H1 (cell line): Measurements from ENCODE around the gene PIP5K1C. TPM values are rescaled to one million over a fixed set of nuclear protein-coding genes. Genes with fewer than 3 reads are reported as not detected.

Source experiments
- CTCF ChIA-PET: fragments of 300-600 bp; sonication (Branson Sonifier 250); formaldehyde crosslinking; loops from one replicate; lab custom pipeline; 2021; ENCODE audit not compliant: partially characterized antibody; lab: Charles Lee
- POLR2A ChIA-PET: fragments of 300-600 bp; sonication (Branson Sonifier 250); formaldehyde crosslinking; loops from one replicate; lab custom pipeline; 2021; ENCODE audit warnings: inconsistent platforms; ENCODE audit not compliant: partially characterized antibody; lab: Charles Lee
- DNase-seq, 2 experiments: peaks; one replicate each; pipeline versions ENCODE4 v3.0.0 to v3.0.0-alpha.2; 2010 to 2022; ENCODE audit warnings: low spot score in 2 of 2, low read depth in 1 of 2, mixed read lengths in 1 of 2
- FAIRE-seq: peaks from 2 replicates; lab custom pipeline; 2011; peaks lifted over from hg19 to GRCh38; lab: Jason Lieb, UNC
- H2AFZ ChIP-seq: 2 replicates; pipeline ENCODE4 v1.8.1; 2012; ENCODE audit warnings: low read length, inconsistent platforms
- H2AK5ac ChIP-seq: 2 replicates; pipeline ENCODE4 v1.6.1; 2013; ENCODE audit warnings: low read depth, low read length
- H2BK120ac ChIP-seq: replicated peaks from 2 replicates; pipeline ENCODE3; 2013; ENCODE audit warnings: low read depth, low read length, inconsistent platforms
- H2BK12ac ChIP-seq: 2 replicates; pipeline ENCODE4 v1.6.1; 2013; ENCODE audit warnings: low read depth, low read length
- H2BK15ac ChIP-seq: 2 replicates; pipeline ENCODE4 v1.6.1; 2013; ENCODE audit warnings: low read length
- H2BK20ac ChIP-seq: 2 replicates; pipeline ENCODE4 v1.6.1; 2013; ENCODE audit warnings: low read length
- H2BK5ac ChIP-seq: 2 replicates; pipeline ENCODE4 v1.6.1; 2013; ENCODE audit warnings: low read depth, low read length
- H3K14ac ChIP-seq: 2 replicates; pipeline ENCODE4 v1.6.1; 2013; ENCODE audit warnings: inconsistent platforms; ENCODE audit not compliant: insufficient read length
- H3K18ac ChIP-seq: 2 replicates; pipeline ENCODE4 v1.6.1; 2013; ENCODE audit warnings: low read length; ENCODE audit errors: extremely low read depth
- H3K23ac ChIP-seq: 2 replicates; pipeline ENCODE4 v1.6.1; 2013; ENCODE audit warnings: inconsistent platforms; ENCODE audit not compliant: insufficient read length
- H3K23me2 ChIP-seq: 2 replicates; pipeline ENCODE4 v1.6.1; 2013; ENCODE audit warnings: low read depth, low read length
- H3K27ac ChIP-seq: 2 replicates; pipeline ENCODE4 v1.6.1; 2011; ENCODE audit warnings: low read depth, low read length, inconsistent platforms
- H3K27me3 ChIP-seq, 4 experiments: replicated peaks in 1 of 4; 1 replicate in 1 of 4; 2 replicates in 3 of 4; pipeline versions ENCODE4 v1.6.1 to v1.8.1; 2011 to 2013; ENCODE audit warnings: low read length in 3 of 4, mild to moderate bottlenecking in 3 of 4, inconsistent platforms in 2 of 4, mixed read lengths in 2 of 4, moderate library complexity in 1 of 4; ENCODE audit not compliant: control insufficient read depth in 3 of 4, insufficient read depth in 3 of 4; ENCODE audit errors: extremely low read depth in 1 of 4
- H3K36me3 ChIP-seq, 4 experiments: 2 replicates each; pipeline versions ENCODE4 v1.6.1 to v1.8.1; 2011 to 2013; ENCODE audit warnings: mild to moderate bottlenecking in 4 of 4, low read length in 3 of 4, moderate library complexity in 2 of 4, control low read depth in 1 of 4, inconsistent platforms in 1 of 4; ENCODE audit not compliant: insufficient read depth in 4 of 4, control insufficient read depth in 2 of 4
- H3K4ac ChIP-seq: replicated peaks from 2 replicates; pipeline ENCODE3; 2013; ENCODE audit warnings: low read length, low read depth, mixed read lengths, inconsistent platforms; ENCODE audit not compliant: insufficient read length
- H3K4me1 ChIP-seq, 4 experiments: replicated peaks in 1 of 4; 1 replicate in 1 of 4; 2 replicates in 3 of 4; pipeline versions ENCODE4 v1.6.1 to v1.8.1; 2011 to 2013; ENCODE audit warnings: low read length in 3 of 4, inconsistent platforms in 2 of 4, mixed read lengths in 1 of 4; ENCODE audit not compliant: insufficient read depth in 4 of 4, control insufficient read depth in 3 of 4
- H3K4me2 ChIP-seq, 2 experiments: 2 replicates each; pipeline versions ENCODE4 v1.6.1 to v1.8.1; 2011 to 2013; ENCODE audit warnings: low read depth in 2 of 2, low read length in 2 of 2, control low read depth in 1 of 2, inconsistent platforms in 1 of 2, mild to moderate bottlenecking in 1 of 2; ENCODE audit not compliant: insufficient read depth in 1 of 2
- H3K4me3 ChIP-seq, 4 experiments: fragments of 200-600, 300-600 bp in 1 of 4; sonication (generic), shearing (Covaris generic), sonication (Bioruptor Twin) in 1 of 4; 2 replicates each; pipeline versions ENCODE4 v1.5.1 to v1.8.1; 2011 to 2016; ENCODE audit warnings: low read length in 4 of 4, low read depth in 3 of 4, control low read depth in 2 of 4, inconsistent platforms in 2 of 4, mild to moderate bottlenecking in 2 of 4, mixed read lengths in 1 of 4, moderate library complexity in 1 of 4; ENCODE audit not compliant: insufficient read depth in 2 of 4; ENCODE audit errors: extremely low read depth in 1 of 4
- H3K56ac ChIP-seq: replicated peaks from 2 replicates; pipeline ENCODE3; 2013; ENCODE audit warnings: low read depth, mild to moderate bottlenecking, mixed read lengths, low read length, inconsistent platforms; ENCODE audit not compliant: insufficient read length
- H3K79me1 ChIP-seq: 2 replicates; pipeline ENCODE4 v1.6.1; 2013; ENCODE audit warnings: low read depth, low read length, control low read depth
- H3K79me2 ChIP-seq, 2 experiments: 2 replicates each; pipeline versions ENCODE4 v1.6.1 to v1.8.1; 2012 to 2013; ENCODE audit warnings: low read length in 2 of 2, mild to moderate bottlenecking in 2 of 2, inconsistent platforms in 1 of 2; ENCODE audit not compliant: insufficient read depth in 2 of 2, control insufficient read depth in 1 of 2
- H3K9ac ChIP-seq, 4 experiments: replicated peaks in 1 of 4; 1 replicate in 1 of 4; 2 replicates in 3 of 4; pipeline versions ENCODE4 v1.6.1 to v1.8.1; 2011 to 2013; ENCODE audit warnings: low read depth in 3 of 4, low read length in 3 of 4, control low read depth in 2 of 4, mild to moderate bottlenecking in 2 of 4, moderate library complexity in 2 of 4, inconsistent platforms in 1 of 4; ENCODE audit errors: extremely low read depth in 1 of 4
- H3K9me3 ChIP-seq, 2 experiments: 2 replicates each; pipeline versions ENCODE4 v1.6.1 to v1.8.1; 2012 to 2013; ENCODE audit warnings: mild to moderate bottlenecking in 2 of 2, moderate library complexity in 2 of 2, control low read depth in 1 of 2, inconsistent platforms in 1 of 2, low read depth in 1 of 2, low read length in 1 of 2, mixed read lengths in 1 of 2; ENCODE audit not compliant: insufficient read depth in 2 of 2
- H4K20me1 ChIP-seq, 2 experiments: replicated peaks in 1 of 2; 2 replicates each; pipeline versions ENCODE3 to v1.8.1; 2011 to 2013; ENCODE audit warnings: inconsistent platforms in 2 of 2, low read length in 2 of 2, mild to moderate bottlenecking in 1 of 2; ENCODE audit not compliant: insufficient read depth in 2 of 2, control insufficient read depth in 1 of 2
- H4K5ac ChIP-seq: 2 replicates; pipeline ENCODE4 v1.6.1; 2013; ENCODE audit warnings: low read length, low read depth, mixed read lengths, inconsistent platforms; ENCODE audit not compliant: insufficient read length
- H4K8ac ChIP-seq: 2 replicates; pipeline ENCODE4 v1.8.0; 2013; ENCODE audit warnings: mild to moderate bottlenecking, moderate library complexity, low read length, inconsistent platforms; ENCODE audit not compliant: insufficient read depth; ENCODE audit errors: extremely low read depth
- H4K91ac ChIP-seq: replicated peaks from 2 replicates; pipeline ENCODE3; 2013; ENCODE audit warnings: low read length, mixed read lengths, inconsistent platforms; ENCODE audit not compliant: insufficient read length
- CBX5 ChIP-seq: fragments of 300-800, 300-1000 bp; sonication (generic); IDR thresholded peaks from 2 replicates; pipeline ENCODE4 v1.7.1; 2016; ENCODE audit warnings: antibody characterized with exemption, low read length, low read depth
- WGBS, 2 experiments: shearing (Covaris generic) in 1 of 2; methylation state at CpG; one replicate each; pipeline versions ENCODE4 v1.1.6 to v1.1.7; 2013 to 2015; ENCODE audit warnings: low lambda C conversion rate in 2 of 2, mixed read lengths in 2 of 2, inconsistent platforms in 1 of 2, low coverage in 1 of 2, missing lambda C conversion rate in 1 of 2; ENCODE audit not compliant: insufficient replicate concordance in 2 of 2, insufficient coverage in 1 of 2, insufficient read length in 1 of 2; ENCODE audit errors: extremely low coverage in 1 of 2, missing lambda C conversion rate in 1 of 2; 5-methylcytosine and 5-hydroxymethylcytosine counted together
- polyA plus RNA-seq, 7 experiments: library from polyadenylated mRNA; depleted of rRNA in 3 of 7; stranded (reverse) in 5 of 7; unstranded in 2 of 7; fragments of >200 nt in 5 of 7; fragments of 200-250 nt in 2 of 7; gene quantifications; 1 replicate in 5 of 7; 2 replicates in 1 of 7; 4 replicates in 1 of 7; pipeline versions ENCODE4 v1.2.1 to v1.2.3, GENCODE V29; 2011 to 2013; ENCODE audit warnings: missing spikeins in 2 of 7, mixed read lengths in 2 of 7
- total RNA-seq: library from RNA; stranded (reverse); fragmentation: NEBNext Ultra II Directional; extraction: Animal tissue kit (Norgen Biotek cat#: 25700); gene quantifications from 2 replicates; pipeline ENCODE4 v1.2.1, GENCODE V29; 2021

Gene PIP5K1C
- total and polyA plus RNA-seq, 2 of the 8 experiments (the other 6 are each of a cell fraction or from before 2014, with no cell fraction given) = 10.6 to 32.9 TPM

DNA sequence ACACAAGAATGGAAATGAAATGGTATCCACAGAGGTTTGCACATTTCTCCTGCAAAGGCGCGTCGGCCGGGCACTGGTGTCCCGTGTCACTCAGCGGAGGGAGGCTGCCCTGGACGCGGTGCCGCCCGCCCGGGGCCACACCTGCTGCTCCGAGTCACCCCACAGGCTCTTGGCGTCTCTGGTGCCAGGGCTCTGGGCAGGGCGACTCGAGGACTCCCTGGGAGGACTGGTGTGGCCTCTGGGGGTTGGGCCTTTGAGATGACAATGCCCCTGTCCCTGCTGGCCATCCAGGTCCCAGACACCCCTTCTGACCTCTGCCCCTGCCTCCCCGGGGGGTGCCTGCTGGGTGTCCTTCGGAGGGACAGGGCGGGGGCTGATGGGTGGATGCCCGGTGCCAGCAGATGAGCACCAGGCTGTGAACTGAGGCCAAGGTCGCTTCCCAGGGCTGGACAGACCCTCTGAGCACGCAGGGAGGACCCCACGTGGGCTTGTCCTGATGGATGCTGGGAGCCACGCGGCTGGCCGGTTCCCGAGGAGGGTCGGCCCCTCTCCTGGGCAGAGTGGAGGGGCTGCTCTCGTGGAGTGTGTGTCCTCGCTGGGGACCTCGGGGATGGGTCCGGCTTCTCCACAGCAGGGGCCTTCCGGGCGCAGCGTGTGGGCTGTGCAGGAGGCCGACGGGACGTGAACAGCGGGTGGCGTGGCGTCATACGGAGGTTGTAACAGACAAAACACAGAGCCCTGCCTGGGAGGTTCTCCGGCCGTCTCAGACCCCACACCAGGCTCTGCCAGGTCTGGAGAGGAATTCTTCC lies 69.0 kb downstream of the PIP5K1C start:
- H3K9ac ChIP-seq = no peak overlapping the region
- H3K23me2 ChIP-seq = no peaks in the 10 kb centered on the region; the same call in 1 of the 2 replicates
- ChIA-PET POLR2A (no interaction called here), CTCF (interaction anchor here (1.7 kb wide), 1 partner anchor 12 kb away, joined by 5 read pairs; no protein-coding TSS in a partner anchor)
- H2BK120ac ChIP-seq = no peak overlapping the region
- FAIRE-seq = no peak
- H3K9me3 ChIP-seq = no peaks in the 10 kb centered on the region
- H2AK5ac ChIP-seq = no peak overlapping the region
- H3K18ac ChIP-seq = no peak overlapping the region
- peaks cover 0 to 18% (median 0%) of the 10 kb centered on the region in 4 experiments; a peak in 1 of 8 replicates for H3K36me3 ChIP-seq
- H3K23ac ChIP-seq = no peak overlapping the region
- H2BK12ac ChIP-seq = no peak overlapping the region
- TF ChIP-seq CBX5 = no peak
- H3K4ac ChIP-seq = no peak overlapping the region
- H3K27me3 ChIP-seq = no peaks in the 10 kb centered on the region
- 89% methylated on average over 33 of the region's 43 CpGs; no CpG with 5 or more reads in 1 of the 2 experiments for WGBS, 2 experiments
- H4K8ac ChIP-seq = peak overlapping the region; percentile 51; the same call in 1 of the 2 replicates
- peaks cover 0 to 1% of the 10 kb centered on the region in 2 experiments for H4K20me1 ChIP-seq
- no peak overlapping the region for H2BK20ac ChIP-seq
- H3K56ac ChIP-seq = no peak overlapping the region
- no peak for DNase-seq
- H3K27ac ChIP-seq = no peak overlapping the region
- no peaks in the 10 kb centered on the region; a peak in 1 of 7 replicates for H3K4me1 ChIP-seq
- H2BK15ac ChIP-seq = no peak overlapping the region
- no peak overlapping the region for H2AFZ ChIP-seq
- H3K79me1 ChIP-seq = 0 out of 2 replicates have a peak, but pooled peaks cover under 1% of the 10 kb centered on the region
- H4K91ac ChIP-seq = no peak overlapping the region
- H3K14ac ChIP-seq = no peak overlapping the region
- H3K79me2 ChIP-seq = peaks cover 0 to 3% of the 10 kb centered on the region in 2 experiments; a peak in 2 of 4 replicates
- no peak overlapping the region for H2BK5ac ChIP-seq
- no peak overlapping the region for H3K4me3 ChIP-seq
- H3K4me2 ChIP-seq = no peak overlapping the region
- no peak overlapping the region for H4K5ac ChIP-seq
